Tibial artery (tissue), 4 donors: Measurements from ENCODE around the gene MCAM.

Experiments
- DNase-seq, 2 donors: peaks; one replicate each; pipeline ENCODE4 v3.0.0-alpha.2; 2019
- H3K27ac ChIP-seq, 2 donors: fragments of 200-600 bp; sonication (generic) in 1 of 2; 1 replicate in 1 of 2; 2 replicates in 1 of 2; pipeline ENCODE4 v1.5.1; 2018 to 2019; ENCODE audit warnings: mild to moderate bottlenecking in 1 of 2
- H3K27me3 ChIP-seq, 2 donors: fragments of 200-600 bp; sonication (generic) in 1 of 2; one replicate each; pipeline versions ENCODE4 v1.5.1 to v1.6.0; 2016 to 2019
- H3K36me3 ChIP-seq, 3 donors: fragments of 200-600 bp; sonication (generic) in 2 of 3; one replicate each; pipeline ENCODE4 v1.5.1; 2016 to 2019; ENCODE audit warnings: mild to moderate bottlenecking in 2 of 3
- H3K4me1 ChIP-seq, 4 donors: fragments of 200-600 bp; sonication (generic) in 2 of 4; 1 replicate in 3 of 4; 2 replicates in 1 of 4; pipeline ENCODE4 v1.5.1; 2016 to 2019
- H3K4me3 ChIP-seq, 2 donors: fragments of 200-600 bp; sonication (generic) in 1 of 2; 1 replicate in 1 of 2; 2 replicates in 1 of 2; pipeline ENCODE4 v1.5.1; 2018 to 2019; ENCODE audit warnings: mild to moderate bottlenecking in 2 of 2
- H3K9me3 ChIP-seq, 3 donors: fragments of 200-600 bp; sonication (generic) in 1 of 3; one replicate each; pipeline ENCODE4 v1.5.1; 2016 to 2019
- CTCF ChIP-seq, 2 experiments: fragments of 200-600 bp in 1 of 2; fragments of 450-650 bp in 1 of 2; IDR thresholded peaks; one replicate each; pipeline ENCODE4 v1.5.1; 2017 to 2019; ENCODE audit warnings: antibody characterized with exemption in 2 of 2, mild to moderate bottlenecking in 1 of 2, moderate library complexity in 1 of 2
- intact Hi-C: fragments of 100-400 bp; cut with DNase I; formaldehyde crosslinking; loops from one replicate; pipeline ENCODE4 v1.15.0; 2023; ENCODE audit warnings: low total_unique reads

The MCAM gene

GRCh38 chr11:119316729-119317591, at the start of gene MCAM:
MCAM (minus strand) TSS chr11:119317130; CDS start chr11:119317101, 29 bp downstream.
- intact Hi-C loops, result no loop called here
- peaks cover 0 to 84% (median 67%) of the 10 kb centered on the region in 4 donors for H3K4me1 ChIP-seq
- H3K27ac ChIP-seq, result peak within 1 kb of the TSS; percentile 99
- DNase-seq, result peak; percentile 79 to 97
- H3K4me3 ChIP-seq, result peak within 1 kb of the TSS; percentile 97 to 99
- peaks cover 31 to 40% (median 37%) of the 10 kb centered on the region in 3 donors for H3K36me3 ChIP-seq
- TF ChIP-seq CTCF (IDR thresholded peaks at IDR 0.05), result no peak
- H3K27me3 ChIP-seq, result no peaks in the 10 kb centered on the region
- no peaks in the 10 kb centered on the region for H3K9me3 ChIP-seq

- Histone ChIP-seq H3K4me3 (peak overlapping the region; percentile 56 to 58), H3K4me1 (peaks cover 3 to 97% (median 74%) of the 10 kb centered on the region in 4 donors), H3K27me3 (no peaks in the 10 kb centered on the region), H3K36me3 (no peaks in the 10 kb centered on the region), H3K9me3 (no peaks in the 10 kb centered on the region), H3K27ac (peak overlapping the region; percentile 59 to 78)
- DNase-seq, result peak in 1 of 2 donors; percentile 69
- intact Hi-C loops, result no loop called here
- peak in 1 of 2 experiments; percentile 40 for TF ChIP-seq CTCF (IDR thresholded peaks at IDR 0.05)
Observed at GRCh38 chr11:119365071-119365591, 48.2 kb upstream of the MCAM start.

GRCh38 chr11:119363851-119364590, 47.1 kb upstream of the MCAM start:
- no peaks in the 10 kb centered on the region for H3K9me3 ChIP-seq
- H3K27ac ChIP-seq, result peak overlapping the region; percentile 78 to 84
- peaks cover 3 to 86% (median 69%) of the 10 kb centered on the region in 4 donors for H3K4me1 ChIP-seq
- intact Hi-C loops, result no loop called here
- H3K4me3 ChIP-seq, result peak overlapping the region; percentile 56 to 58
- H3K27me3 ChIP-seq, result no peaks in the 10 kb centered on the region
- DNase-seq, result peak in 1 of 2 donors; percentile 74
- H3K36me3 ChIP-seq, result peaks cover 0 to 8% (median 3%) of the 10 kb centered on the region in 3 donors
- TF ChIP-seq CTCF (IDR thresholded peaks at IDR 0.05), result no peak

- DNase-seq, result peak in 1 of 2 donors; percentile 68
- H3K27ac ChIP-seq, result peak overlapping the region; percentile 78 to 84
- H3K4me1 ChIP-seq, result peaks cover 3 to 79% (median 62%) of the 10 kb centered on the region in 4 donors
- intact Hi-C loops, result no loop called here
- H3K27me3 ChIP-seq, result no peaks in the 10 kb centered on the region
- no peak for TF ChIP-seq CTCF (IDR thresholded peaks at IDR 0.05)
- H3K4me3 ChIP-seq, result peak overlapping the region; percentile 56 to 58
- no peaks in the 10 kb centered on the region for H3K9me3 ChIP-seq
- peaks cover 0 to 16% (median 6%) of the 10 kb centered on the region in 3 donors for H3K36me3 ChIP-seq
Observed at GRCh38 chr11:119363081-119363850, 46.3 kb upstream of the MCAM start.

- Histone ChIP-seq H3K4me3 (peak overlapping the region; percentile 56 to 58), H3K4me1 (peaks cover 3 to 73% (median 57%) of the 10 kb centered on the region in 4 donors), H3K9me3 (no peaks in the 10 kb centered on the region), H3K36me3 (peaks cover 0 to 21% (median 6%) of the 10 kb centered on the region in 3 donors), H3K27me3 (no peaks in the 10 kb centered on the region), H3K27ac (peak overlapping the region; percentile 78 to 84)
- TF ChIP-seq CTCF (IDR thresholded peaks at IDR 0.05), result no peak
- intact Hi-C loops, result no loop called here
- DNase-seq, result no peak
Observed at GRCh38 chr11:119362741-119363080, 45.8 kb upstream of the MCAM start.
